Uterus (tissue), 4 donors: Measurements from ENCODE around the gene PTPRN2. TPM values are rescaled to one million over a fixed set of nuclear protein-coding genes. Genes with fewer than 3 reads are reported as not detected.
"Not testable (repeated sequence)": the region's sequence is repeated elsewhere in the genome, so short reads cannot be mapped to it uniquely, and the experiment has no call there.

Experiments
- DNase-seq, 2 donors: peaks; one replicate each; pipeline ENCODE4 v3.0.0-alpha.2; 2019 to 2020
- H3K27ac ChIP-seq, 2 donors: fragments of 200-600 bp; sonication (generic); 1 replicate in 1 of 2; 2 replicates in 1 of 2; pipeline ENCODE4 v1.5.1; 2016 to 2018
- H3K27me3 ChIP-seq, 2 donors: fragments of 200-600 bp; sonication (generic); one replicate each; pipeline ENCODE4 v1.5.1; 2018 to 2019; ENCODE audit warnings: control low read depth in 1 of 2
- H3K36me3 ChIP-seq, 2 donors: fragments of 200-600 bp; sonication (generic); one replicate each; pipeline ENCODE4 v1.5.1; 2019; ENCODE audit warnings: control low read depth in 1 of 2
- H3K4me1 ChIP-seq, 2 donors: fragments of 200-600 bp; sonication (generic); one replicate each; pipeline ENCODE4 v1.5.1; 2018 to 2019; ENCODE audit warnings: control low read depth in 1 of 2
- H3K4me3 ChIP-seq, 2 donors: fragments of 200-600 bp; sonication (generic); 1 replicate in 1 of 2; 2 replicates in 1 of 2; pipeline ENCODE4 v1.5.1; 2018 to 2019; ENCODE audit warnings: mild to moderate bottlenecking in 1 of 2
- H3K9me3 ChIP-seq, 2 donors: fragments of 200-600 bp; sonication (generic); one replicate each; pipeline ENCODE4 v1.5.1; 2019; ENCODE audit warnings: control low read depth in 1 of 2
- CTCF ChIP-seq, 4 experiments: fragments of 200-600 bp in 2 of 4; fragments of 450-650 bp in 2 of 4; sonication (generic) in 2 of 4; IDR thresholded peaks; one replicate each; pipeline ENCODE4 v1.5.1; 2016 to 2019; ENCODE audit warnings: antibody characterized with exemption in 4 of 4, mild to moderate bottlenecking in 2 of 4, moderate library complexity in 1 of 4
- POLR2A ChIP-seq, 2 donors: fragments of 450-650 bp; IDR thresholded peaks; one replicate each; pipeline ENCODE4 v1.6.1; 2016; ENCODE audit warnings: antibody characterized with exemption in 2 of 2, mild to moderate bottlenecking in 1 of 2, moderate library complexity in 1 of 2
- intact Hi-C: fragments of 100-400 bp; cut with DNase I; formaldehyde crosslinking; loops from one replicate; pipeline ENCODE4 v1.15.1; 2023; ENCODE audit warnings: low total_unique reads
- total RNA-seq, 4 donors: library from RNA; depleted of rRNA in 3 of 4; stranded (reverse); fragments of >200 nt in 3 of 4; gene quantifications; one replicate each; pipeline versions ENCODE4 v1.1.0 to v1.2.4, GENCODE V29; 2014 to 2023
- donor health status: DM: yes; HTN: yes; CAD: no.

The PTPRN2 gene
- total RNA-seq, 4 donors from 2014 or later, result 1.2 to 5.2 (median 2.3) TPM

GRCh38 chr7:158037211-158037610, 550.4 kb downstream of the PTPRN2 start:
- intact Hi-C loops, result no loop called here
- TF ChIP-seq CTCF (IDR thresholded peaks at IDR 0.05) (no peak), POLR2A (IDR thresholded peaks at IDR 0.05) (no peak)
- DNase-seq, result no peak

GRCh38 chr7:158035343-158035742, 552.3 kb downstream of the PTPRN2 start:
- intact Hi-C loops, result no loop called here
- no peaks in the 10 kb centered on the region for H3K4me1 ChIP-seq
- no peaks in the 10 kb centered on the region for H3K27me3 ChIP-seq
- H3K9me3 ChIP-seq, result no peaks in the 10 kb centered on the region
- DNase-seq, result no peak
- no peaks in the 10 kb centered on the region for H3K36me3 ChIP-seq
- no peak overlapping the region for H3K4me3 ChIP-seq
- H3K27ac ChIP-seq, result no peak overlapping the region
- TF ChIP-seq CTCF (IDR thresholded peaks at IDR 0.05) (no peak), POLR2A (IDR thresholded peaks at IDR 0.05) (no peak)

More at GRCh38 chr7:158037211-158037610, 550.4 kb downstream of the PTPRN2 start:
- Histone ChIP-seq H3K27me3 (no peaks in the 10 kb centered on the region), H3K4me3 (no peak overlapping the region), H3K36me3 (no peaks in the 10 kb centered on the region), H3K9me3 (no peaks in the 10 kb centered on the region), H3K4me1 (no peaks in the 10 kb centered on the region), H3K27ac (no peak overlapping the region)

DNA sequence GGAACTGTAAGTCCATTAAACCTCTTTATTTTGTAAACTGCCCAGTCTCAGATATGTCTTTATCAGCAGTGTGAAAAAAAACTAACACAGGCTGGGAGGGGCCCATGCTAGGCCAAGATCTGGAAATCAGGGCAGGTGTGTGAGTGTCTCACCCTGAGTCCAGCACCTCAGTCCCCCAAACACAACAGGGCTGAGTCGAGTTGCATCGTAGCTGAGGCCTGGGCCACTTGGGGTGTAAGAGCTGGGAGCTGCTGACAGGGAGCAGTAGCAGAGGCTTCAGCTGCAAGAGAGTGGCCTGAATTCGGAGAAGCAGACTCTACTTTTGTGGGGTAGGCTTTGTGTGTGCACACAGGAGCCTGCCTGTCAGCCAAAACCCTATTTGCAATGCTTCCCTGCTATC, 553.1 kb downstream of the PTPRN2 start:
- Histone ChIP-seq H3K36me3 (no peaks in the 10 kb centered on the region), H3K9me3 (no peaks in the 10 kb centered on the region), H3K27ac (no peak overlapping the region), H3K4me3 (no peak overlapping the region), H3K27me3 (no peaks in the 10 kb centered on the region), H3K4me1 (no peaks in the 10 kb centered on the region)
- TF ChIP-seq CTCF (IDR thresholded peaks at IDR 0.05), result no peak
- TF ChIP-seq POLR2A (IDR thresholded peaks at IDR 0.05), result no peak
- DNase-seq, result no peak
- intact Hi-C loops, result no loop called here

DNA sequence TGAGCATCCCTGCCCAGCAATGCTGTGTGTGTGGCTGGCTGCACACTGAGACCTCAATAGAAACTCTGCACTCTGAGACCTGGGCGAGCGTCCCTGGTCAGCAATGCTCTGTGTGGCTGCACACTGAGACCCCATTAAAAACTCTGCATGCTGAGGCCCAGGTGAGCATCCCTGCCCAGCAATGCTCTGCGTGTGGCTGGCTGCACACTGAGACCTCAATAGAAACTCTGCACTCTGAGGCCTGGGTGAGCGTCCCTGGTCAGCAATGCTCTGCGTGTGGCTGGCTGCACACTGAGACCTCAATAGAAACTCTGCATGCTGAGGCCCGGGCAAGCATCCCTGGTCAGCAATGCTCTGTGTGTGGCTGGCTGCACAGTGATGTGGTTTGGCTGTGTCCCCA, 553.7 kb downstream of the PTPRN2 start:
- H3K27me3 ChIP-seq, intact Hi-C loops, H3K4me1 ChIP-seq, H3K27ac ChIP-seq, H3K4me3 ChIP-seq, DNase-seq, H3K9me3 ChIP-seq, H3K36me3 ChIP-seq: not testable (repeated sequence)

GRCh38 chr7:158033196-158033595, 554.4 kb downstream of the PTPRN2 start:
- intact Hi-C loops, result no loop called here
- TF ChIP-seq POLR2A (IDR thresholded peaks at IDR 0.05) (no peak), CTCF (IDR thresholded peaks at IDR 0.05) (no peak)

DNA sequence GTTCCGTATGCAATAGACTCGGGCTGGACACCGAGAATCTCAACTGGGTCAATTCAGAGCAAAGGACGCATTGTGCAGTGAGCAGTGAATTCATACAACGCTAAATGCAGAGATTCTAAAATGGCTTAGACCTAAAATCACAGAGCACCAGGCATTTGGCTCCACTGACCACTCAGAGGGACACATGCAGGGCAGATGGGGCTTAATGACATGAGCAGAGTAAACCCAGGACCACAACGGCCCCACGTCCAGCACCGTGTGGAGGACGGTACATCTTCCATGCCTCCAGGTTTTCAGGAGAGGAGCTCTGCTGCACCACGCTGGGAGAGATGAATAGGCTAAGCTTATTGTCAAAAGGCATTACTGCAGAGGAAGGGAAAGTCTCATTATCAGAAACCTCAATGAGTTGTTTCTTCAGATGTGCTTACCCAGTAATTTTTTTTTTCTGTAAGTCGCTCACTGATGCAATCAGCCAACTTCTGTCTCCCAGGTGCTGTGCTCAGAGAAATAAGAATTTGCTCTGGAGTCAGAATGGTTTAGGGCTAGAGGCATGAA, 555.0 kb downstream of the PTPRN2 start:
- Histone ChIP-seq H3K27me3 (no peaks in the 10 kb centered on the region), H3K4me3 (no peak overlapping the region), H3K9me3 (no peaks in the 10 kb centered on the region), H3K4me1 (no peaks in the 10 kb centered on the region), H3K27ac (no peak overlapping the region), H3K36me3 (no peaks in the 10 kb centered on the region)
- intact Hi-C loops, result no loop called here
- TF ChIP-seq POLR2A (IDR thresholded peaks at IDR 0.05) (no peak), CTCF (IDR thresholded peaks at IDR 0.05) (no peak)
- no peak for DNase-seq

More at GRCh38 chr7:158033196-158033595, 554.4 kb downstream of the PTPRN2 start:
- H3K4me1 ChIP-seq, result no peaks in the 10 kb centered on the region
- H3K36me3 ChIP-seq, result no peaks in the 10 kb centered on the region
- no peak for DNase-seq
- no peaks in the 10 kb centered on the region for H3K9me3 ChIP-seq
- H3K27me3 ChIP-seq, result no peaks in the 10 kb centered on the region
- H3K27ac ChIP-seq, result no peak overlapping the region
- H3K4me3 ChIP-seq, result no peak overlapping the region
